Measurements from ENCODE around the gene SLC7A11.

The SLC7A11 gene

GRCh38 chr4:138242076-138242833 lies at the start of gene SLC7A11:
TSS of gene SLC7A11 (minus strand) at chr4:138242349. CDS start at chr4:138242069, 280 bp downstream.
- peak; percentile 89 to 99 (median 98) for DNase-seq

DNA sequence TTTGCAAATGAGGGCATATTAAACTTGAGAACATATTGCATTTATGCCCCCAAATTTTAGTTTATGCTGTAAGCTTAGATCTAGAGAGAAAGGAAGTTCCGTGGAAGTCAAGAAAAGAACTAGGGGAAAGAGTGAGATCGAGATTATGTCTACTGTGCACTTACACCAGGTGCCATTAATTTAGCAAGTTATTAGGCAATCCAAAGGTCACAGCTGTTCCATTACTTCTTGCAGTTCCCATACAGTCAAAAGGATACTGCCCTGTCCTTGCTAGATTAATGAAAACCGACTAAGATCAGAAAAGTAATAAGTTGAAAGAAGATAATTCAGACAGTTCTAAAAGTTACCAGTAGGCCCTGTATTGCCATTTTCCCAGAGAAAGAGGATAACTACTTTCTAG lies 49.3 kb upstream of the SLC7A11 start:
- DNase-seq, result no peak

GRCh38 chr4:138290805-138291204 lies 48.7 kb upstream of the SLC7A11 start:
- DNase-seq, result no peak

DNA sequence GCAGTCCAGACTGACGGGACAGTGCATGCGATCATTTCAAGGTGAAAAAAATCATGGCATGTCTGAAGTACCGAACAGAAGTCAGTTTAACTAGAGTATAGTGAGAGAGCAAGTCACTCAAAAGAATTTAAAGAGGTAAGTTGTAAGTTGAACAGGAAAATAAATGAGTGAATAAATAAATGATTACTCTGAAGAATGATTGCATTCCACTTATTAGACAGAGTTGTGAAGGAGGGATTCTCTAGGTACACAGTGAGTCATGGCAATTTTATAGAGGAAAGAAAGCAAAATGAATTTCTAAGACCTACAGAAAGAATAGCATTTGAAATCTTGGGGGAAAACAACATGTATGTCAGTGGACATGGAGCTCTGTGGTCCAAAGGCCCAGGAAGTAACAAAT lies 37.1 kb upstream of the SLC7A11 start:
- no peak for DNase-seq

- DNase-seq, result no peak
These were observed 35.0 kb upstream of the SLC7A11 start for GRCh38 chr4:138277133-138277532.

- DNase-seq, result no peak
These were observed 33.9 kb upstream of the SLC7A11 start for GRCh38 chr4:138275963-138276621.

- no peak for DNase-seq
These were observed 33.1 kb upstream of the SLC7A11 start for GRCh38 chr4:138275216-138275615.

GRCh38 chr4:138269175-138269574 lies 27.0 kb upstream of the SLC7A11 start:
- DNase-seq, result no peak

- DNase-seq, result no peak
These were observed 25.7 kb upstream of the SLC7A11 start for GRCh38 chr4:138267835-138268234.

DNA sequence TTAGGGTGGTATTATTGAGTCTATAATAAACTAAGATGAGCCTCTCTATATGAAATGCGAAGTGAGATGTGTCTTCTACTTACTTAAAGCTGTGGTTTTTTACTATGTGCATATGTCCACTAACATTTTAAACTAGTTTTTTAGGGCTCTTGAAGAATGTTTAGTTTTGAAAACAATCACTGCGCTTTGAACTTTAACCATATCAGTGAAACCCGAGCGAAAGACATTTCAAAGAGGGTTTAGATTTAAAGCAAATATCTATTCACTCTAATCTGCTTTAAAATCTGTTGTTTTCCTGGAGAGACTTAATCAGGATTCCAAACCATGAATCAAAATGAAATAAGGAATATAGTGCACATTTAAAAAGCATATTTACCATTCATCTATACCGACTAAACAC lies 24.8 kb upstream of the SLC7A11 start:
- DNase-seq, result no peak

GRCh38 chr4:138263247-138263816 lies 21.2 kb upstream of the SLC7A11 start:
- DNase-seq, result peak in 2 of 3 donors; percentile 16 to 28

- no peak for DNase-seq
These were observed 20.3 kb upstream of the SLC7A11 start for GRCh38 chr4:138262469-138262868.

DNA sequence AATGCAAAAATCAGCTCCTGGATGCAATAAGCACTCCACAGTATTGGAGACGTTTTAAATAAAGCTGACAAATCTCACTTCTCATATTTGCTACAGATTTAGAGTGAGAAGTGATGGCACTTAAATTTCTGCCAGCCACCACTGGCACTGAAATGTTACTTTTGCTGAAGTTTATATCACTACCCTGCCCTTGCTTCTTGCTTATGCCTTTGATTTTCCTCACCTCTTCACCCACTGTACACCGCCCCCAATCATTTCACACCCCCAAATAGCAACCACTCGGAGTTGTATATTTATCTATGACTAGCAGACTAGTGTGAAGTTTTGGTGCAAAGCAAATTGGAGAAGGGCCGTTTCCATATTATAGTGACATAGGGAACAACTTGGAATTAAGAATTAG lies 19.9 kb upstream of the SLC7A11 start:
- DNase-seq, result no peak

DNA sequence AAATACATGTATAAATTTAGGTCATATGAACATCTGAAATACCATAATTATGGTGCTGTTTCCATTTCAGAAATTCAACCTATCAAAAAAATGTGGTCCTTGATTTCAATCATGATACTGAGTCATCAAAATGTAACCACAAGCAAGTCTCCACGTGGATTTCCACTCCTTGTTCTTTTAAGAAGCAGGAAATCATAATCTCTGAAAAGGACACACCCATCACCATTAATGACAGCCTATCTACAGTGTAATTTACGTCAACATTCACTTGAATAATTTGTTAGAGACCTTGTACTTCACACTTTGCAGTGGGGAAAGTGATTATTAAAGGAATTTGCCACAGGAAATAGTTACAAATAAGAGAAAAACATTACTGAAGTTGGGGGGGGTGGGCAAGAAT lies 17.7 kb upstream of the SLC7A11 start:
- DNase-seq, result no peak

GRCh38 chr4:138259271-138259670 lies 17.1 kb upstream of the SLC7A11 start:
- no peak for DNase-seq

- no peak for DNase-seq
These were observed 14.5 kb upstream of the SLC7A11 start for GRCh38 chr4:138256608-138257007.

GRCh38 chr4:138255917-138256597 lies 13.9 kb upstream of the SLC7A11 start:
- DNase-seq, result no peak

DNA sequence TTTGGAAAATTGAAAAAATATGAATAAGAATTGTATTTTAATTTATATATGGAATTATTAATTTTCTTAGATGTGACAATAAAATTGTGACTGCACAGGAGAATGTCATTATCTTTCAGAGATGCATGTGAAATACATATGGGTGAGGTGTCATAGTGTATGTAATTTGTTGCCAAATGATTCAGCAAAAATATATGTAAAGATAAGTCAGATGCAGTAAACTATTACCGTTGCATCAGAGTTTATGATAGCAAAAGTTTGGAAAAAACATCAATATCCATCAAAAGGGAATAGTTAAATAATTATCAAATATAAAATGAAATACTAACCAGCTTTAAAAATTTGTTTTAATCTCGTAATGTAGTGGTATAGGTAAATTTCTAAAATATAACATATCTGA lies 10.4 kb upstream of the SLC7A11 start:
- no peak for DNase-seq

DNA sequence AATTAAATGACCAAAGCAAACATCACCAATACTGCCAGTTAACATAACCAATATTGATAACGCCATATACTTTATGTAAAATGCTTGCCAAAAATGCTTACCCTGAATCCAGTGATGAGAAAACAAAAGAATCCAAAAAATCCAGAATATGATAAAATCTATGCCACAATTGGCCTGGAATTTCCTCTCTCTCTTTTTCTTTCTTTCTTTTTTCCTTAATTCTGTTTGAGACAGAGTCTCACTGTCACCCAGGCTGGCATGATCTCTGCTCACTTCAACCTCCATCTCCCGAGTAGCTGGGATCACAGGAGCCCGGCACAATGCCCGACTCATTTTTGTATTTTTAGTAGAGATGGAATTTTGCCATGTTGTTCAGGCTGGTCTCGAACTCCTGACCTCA lies 9.8 kb upstream of the SLC7A11 start:
- DNase-seq, result no peak

GRCh38 chr4:138249132-138249531 lies 7.0 kb upstream of the SLC7A11 start:
- DNase-seq, result no peak

DNA sequence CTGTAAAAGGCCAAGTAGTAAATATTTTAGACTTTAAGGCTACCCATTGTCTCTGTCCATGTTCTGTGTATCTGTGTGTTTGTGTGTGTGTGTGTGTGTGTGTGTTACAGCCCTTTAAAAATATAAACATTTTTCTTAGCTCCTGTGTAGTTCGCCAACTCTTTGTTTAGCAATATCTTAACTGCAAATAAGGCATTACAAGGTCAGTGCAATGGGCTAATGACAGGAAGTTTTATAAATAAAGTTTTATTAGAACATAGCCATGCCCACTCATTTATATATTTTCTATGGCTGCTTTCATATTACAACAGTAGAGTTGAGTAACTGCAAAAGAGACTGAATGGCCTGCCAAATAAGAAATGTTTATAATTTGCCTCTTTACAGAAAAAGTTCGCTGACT lies 5.9 kb upstream of the SLC7A11 start:
- DNase-seq, result no peak

DNA sequence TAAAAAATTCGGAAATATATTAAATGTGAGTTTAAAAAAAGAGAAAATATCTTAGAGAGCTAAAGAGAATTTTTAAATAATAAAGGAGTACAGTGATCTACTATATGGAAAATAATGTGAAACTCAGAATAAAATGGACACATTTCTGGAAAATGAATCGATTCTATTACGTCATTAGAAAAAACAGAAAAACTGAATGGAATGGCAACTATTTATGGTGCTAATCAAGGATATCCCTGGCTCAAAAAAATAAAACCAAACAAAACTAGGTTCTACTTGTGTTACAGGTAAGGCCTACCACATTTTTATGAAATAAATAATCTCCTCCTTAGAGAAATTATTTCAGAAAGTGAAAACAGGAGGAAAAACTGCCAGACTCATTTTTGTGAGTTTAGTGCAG lies 5.5 kb upstream of the SLC7A11 start:
- no peak for DNase-seq

DNA sequence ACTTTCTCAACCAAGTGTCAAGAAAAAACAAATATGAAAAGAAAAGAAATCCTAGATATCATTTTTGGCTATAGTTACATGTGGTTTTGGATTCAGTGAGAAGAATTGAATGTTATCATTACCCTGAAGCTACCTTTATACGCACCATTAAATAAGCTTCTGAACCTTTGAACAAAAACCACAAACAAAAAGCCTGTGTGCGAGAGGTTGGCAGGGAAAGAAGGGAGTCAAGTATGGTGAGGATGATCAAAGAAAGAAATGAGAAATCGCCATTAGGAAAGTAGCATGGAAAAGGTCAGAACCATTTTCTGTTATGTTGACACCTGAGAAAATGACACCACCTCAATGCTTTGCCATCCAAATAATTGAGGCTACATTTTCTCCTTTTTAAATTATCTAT lies 1.2 kb upstream of the SLC7A11 start:
- DNase-seq, result no peak

DNA sequence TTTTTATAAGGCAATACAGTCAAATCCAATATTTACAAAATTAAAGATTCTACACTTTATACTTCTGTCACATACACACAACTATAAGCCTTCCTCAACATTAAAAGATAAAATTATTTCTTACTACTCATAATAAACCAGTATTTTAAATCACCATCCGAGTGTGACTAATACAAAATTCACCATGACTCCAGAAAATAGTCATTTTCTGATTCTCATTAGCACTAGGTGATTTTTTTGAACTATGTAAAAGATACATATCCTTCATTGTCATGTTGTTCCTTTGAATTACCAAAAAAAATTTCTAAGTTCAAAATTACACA lies 646 bp upstream of the SLC7A11 start:
- peak; percentile 28 to 77 (median 70) for DNase-seq

Data from suppressor macrophage treated with lipopolysaccharide for 1 hour (primary cell).